Stimulated activated CD8-positive, alpha-beta memory T cell treated with anti-CD3 and anti-CD28 coated beads, Interleukin-12 subunit alpha, Interleukin-12 subunit beta, amount 100 ng/mL, for 1 hour (primary cell): Measurements from ENCODE around the gene ACSF2.

Experiments
- DNase-seq: peaks from one replicate; pipeline ENCODE4 v3.0.0-alpha.2; 2020; ENCODE audit warnings: low read depth

ACSF2 gene

DNA sequence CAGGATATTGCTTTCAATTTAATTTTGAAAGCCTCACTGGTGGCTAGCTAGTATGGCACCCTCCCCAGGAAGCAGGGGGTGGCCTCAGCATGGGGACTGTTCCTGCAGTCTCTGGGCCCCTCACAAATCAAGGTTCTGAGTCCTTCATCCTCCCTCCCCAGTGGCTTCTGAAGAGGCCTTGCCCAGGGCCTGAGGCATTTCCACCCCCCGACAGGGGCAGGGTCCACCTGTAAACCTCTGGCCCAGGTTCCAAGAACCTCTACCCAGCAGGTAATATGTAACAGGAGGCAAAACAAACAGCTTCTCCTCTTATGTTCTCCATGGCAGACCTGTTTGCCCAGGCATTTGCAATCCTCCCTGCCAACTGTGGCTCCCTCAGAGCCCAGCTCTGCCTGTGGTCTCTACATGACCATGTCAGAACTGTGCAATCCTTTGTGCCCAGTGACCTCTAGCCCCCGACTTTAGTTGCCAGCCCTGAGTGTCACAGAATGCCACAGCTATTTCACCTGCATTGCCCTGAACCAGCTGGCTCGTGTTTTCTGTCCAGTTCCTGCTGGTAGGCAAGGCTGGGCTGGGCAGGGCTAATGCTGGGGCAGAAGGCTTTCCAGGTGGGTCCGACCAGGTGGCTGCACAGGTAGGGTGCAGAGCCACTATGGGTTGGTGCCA is 14.3 kb downstream of the ACSF2 start:
- DNase-seq = no peak

DNA sequence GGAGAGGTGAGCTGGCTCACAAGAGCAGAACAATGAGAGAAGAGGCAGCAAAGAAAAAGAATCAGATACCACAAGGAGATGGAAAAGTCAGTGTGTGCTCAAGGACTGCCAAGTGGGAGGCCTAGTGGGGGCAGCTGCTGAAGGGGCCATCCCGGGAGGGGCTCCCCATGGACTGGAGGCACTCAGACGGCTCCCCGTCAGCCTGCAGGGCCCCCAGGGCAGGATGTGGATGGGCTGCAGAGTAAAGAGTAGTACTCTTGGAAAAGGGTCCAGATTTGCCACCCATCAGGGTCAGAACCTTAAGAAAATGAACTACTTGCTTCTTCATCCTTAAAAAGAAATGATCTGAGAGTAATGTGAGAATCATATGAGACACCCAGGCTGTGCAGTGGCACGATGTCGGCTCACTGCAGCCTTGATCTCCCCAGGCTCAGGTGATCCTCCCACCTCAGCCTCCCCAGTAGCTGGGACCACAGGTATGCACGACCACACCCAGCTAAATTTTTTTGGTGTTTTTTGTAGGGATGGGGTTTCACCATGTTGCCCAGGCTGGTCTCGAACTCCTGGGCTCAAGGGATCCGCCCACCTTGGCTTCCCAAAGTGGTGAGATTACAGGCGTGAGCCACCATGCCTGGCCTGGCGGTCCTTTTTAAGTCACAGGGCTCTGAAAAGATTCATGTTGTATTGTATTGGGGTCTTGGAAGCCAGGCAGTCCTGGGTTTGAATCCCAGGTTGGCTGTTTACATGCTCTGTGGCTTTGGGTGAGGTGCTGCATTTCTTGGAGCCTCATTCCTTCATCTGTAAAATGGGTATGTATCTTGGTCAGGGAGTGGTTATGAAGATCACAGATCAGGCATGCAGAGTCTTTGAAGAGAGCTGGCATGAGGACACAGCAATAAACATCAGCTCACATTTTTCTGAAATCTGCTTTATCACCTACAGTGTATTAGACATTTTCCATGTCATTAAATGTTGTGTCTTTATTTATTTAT is 15.1 kb downstream of the ACSF2 start:
- DNase-seq = no peak

DNA sequence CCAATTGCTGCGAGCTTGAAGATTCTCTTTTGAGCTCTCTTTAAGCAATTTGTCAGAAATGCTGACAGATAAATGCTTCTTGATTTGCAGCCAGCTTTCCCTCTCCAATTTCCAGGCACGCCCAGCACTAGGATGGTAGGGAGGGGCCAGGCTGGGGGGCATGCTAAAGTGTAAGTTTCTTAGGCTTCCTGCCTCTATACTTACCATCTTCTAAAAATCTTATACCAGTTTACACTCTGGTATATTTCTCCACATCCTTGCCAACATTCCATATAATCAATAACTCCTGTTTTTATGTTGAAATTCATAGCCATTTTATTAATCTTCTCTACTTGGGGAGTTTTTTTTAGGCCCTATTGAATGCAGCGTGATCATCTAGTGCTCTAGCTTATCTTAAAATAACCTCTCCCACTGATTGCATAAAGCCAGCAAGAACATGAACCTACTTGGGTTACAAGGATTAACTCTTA is 17.5 kb downstream of the ACSF2 start:
- DNase-seq = no peak

DNA sequence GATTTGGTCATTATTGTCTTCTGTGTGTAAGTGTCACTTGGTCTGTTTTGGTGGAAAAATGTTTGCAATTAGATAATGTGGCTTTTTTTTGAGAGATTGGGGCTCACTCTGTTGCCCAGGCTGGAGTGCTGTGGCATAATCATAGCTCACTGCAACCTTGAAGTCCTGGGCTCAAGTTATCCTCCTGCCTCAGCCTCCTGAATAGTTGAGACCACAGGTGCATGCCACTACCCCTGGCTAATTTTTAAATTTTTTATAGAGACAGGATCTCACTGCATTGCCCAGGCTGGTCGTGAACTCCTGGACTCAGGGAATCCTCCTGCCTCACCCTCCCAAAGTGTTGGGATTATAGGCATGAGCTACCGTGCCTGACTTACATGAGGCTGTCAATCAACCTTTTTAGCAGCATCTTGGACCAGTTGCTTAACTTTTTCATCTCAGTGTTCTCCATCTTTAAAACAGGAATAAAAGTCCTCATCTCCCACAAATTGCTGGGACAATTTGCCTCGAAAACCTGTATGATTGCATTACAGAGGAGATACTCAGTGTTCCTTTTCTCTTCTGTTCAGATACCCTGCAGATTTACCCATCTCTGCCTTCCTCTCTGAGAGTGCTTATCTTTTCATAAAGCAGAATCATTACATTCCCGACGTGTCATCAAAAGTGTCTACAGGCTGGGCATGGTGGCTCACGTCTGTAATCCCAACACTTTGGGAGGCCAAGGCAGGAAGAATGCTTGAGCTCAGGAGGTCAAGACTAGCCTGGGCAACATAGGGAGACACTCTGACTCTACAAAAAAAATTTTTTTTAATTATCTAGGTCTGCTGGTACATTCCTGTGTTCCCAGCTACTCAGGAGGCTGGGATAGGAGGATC is 19.1 kb downstream of the ACSF2 start:
- no peak for DNase-seq

DNA sequence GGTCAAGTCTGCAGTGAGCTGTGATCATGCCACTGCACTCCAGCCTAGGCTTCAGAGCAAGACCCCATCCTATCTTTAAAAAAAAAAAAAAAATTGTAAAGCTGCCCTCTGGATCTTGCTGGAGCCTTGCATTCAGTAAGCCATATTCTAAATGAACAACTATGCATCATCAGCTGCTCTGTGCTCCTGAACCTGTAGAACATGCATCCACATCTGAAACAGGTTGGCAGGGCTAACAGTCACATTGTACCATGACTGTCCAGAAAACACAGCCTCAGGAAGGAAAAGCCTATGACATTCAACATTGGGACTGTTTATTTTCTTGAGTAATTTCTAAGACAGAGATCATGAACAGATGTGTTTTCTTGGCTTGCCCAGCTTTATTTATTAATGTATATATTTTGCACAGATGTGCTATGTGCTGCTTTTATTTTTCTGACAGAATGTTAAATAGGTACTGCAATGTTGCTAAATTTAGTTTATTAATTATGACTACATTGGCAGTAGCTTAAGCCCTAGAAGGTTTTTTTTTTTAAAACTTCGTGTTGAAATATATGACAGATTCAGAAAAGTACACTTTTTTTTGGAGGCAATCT is 19.8 kb downstream of the ACSF2 start:
- no peak for DNase-seq

DNA sequence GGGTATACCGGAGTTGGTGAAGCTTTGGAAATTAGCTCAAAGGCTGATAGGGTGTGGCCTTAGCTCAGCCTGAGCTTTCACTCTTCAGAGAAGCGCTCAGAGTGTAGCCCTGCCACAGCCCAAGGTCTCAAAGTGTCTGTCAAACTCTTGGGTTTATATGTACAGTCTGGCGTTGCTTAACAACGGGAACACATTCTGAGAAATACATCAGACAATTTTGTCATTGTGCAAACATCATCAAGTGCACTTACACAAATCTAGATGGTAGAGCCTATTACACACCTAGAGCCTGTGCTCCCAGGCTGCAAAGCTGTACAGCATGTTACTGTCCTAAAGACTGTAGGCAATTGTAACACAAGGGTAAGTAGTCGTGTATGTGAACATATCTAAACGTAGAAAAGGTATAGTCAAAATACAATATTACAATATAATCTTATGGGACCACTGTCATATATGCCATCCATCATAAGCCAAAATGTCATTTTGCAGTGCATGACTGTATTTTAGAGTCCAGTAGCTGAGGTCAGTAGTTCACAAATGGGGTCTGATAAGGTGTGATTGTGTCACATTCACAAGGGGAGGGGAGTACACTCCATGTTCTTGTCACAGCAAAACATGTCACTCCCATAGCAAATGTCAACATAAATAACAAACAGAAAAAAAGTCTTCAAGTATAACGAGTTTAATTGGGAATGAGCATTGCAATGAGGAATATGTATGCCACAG is 22.0 kb downstream of the ACSF2 start:
- no peak for DNase-seq

DNA sequence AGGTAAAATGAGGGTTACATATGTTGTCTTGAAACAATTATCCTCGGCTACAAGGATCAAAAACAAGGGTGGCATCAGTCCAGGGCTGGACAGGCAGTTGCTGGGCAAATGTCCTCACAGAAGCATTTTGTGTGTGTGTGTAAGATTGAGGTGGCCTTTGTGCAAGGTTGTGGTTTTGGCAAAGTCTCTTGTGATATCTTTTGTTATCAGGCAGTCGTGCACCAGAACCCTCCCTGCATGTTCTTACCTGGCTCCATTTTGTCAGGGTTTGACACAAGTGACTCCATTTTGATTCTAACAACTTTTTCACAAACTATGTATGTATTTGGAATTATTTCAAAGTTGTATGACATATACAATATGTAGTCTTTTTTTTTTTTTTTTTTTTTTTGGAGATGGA is 22.6 kb downstream of the ACSF2 start:
- no peak for DNase-seq

DNA sequence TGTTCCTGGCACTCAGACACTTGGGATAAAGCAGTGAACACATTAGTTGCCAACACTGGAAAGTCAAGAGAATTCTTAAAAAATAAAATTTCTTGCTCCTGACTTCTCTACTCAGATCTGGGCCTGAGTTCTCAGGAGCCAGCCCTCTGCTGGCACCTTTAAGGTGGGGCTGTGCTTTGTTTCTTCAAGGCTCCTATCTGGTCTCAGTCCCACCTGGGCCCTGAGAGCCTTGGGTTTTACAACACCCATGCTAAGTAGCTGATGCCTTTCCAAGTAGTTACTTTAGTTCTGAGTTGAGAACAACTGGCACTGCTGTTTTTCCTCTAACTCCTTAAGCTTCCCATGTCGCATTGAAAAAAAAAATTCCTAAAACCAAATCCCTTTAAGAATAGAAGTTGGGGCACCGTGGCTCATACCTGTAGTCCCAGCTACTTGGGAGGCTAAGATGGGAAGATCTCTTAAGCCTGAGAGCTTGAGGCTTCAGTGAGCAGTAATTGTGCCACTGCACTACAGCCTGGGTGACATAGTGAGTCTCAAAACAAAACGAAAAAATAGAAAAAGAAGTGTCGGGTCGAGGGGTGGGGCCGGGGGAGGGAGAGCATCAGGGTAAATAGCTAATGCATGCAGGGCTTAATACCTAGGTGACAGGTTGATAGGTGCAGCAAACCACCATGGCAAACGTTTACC is 26.1 kb downstream of the ACSF2 start:
- no peak for DNase-seq

DNA sequence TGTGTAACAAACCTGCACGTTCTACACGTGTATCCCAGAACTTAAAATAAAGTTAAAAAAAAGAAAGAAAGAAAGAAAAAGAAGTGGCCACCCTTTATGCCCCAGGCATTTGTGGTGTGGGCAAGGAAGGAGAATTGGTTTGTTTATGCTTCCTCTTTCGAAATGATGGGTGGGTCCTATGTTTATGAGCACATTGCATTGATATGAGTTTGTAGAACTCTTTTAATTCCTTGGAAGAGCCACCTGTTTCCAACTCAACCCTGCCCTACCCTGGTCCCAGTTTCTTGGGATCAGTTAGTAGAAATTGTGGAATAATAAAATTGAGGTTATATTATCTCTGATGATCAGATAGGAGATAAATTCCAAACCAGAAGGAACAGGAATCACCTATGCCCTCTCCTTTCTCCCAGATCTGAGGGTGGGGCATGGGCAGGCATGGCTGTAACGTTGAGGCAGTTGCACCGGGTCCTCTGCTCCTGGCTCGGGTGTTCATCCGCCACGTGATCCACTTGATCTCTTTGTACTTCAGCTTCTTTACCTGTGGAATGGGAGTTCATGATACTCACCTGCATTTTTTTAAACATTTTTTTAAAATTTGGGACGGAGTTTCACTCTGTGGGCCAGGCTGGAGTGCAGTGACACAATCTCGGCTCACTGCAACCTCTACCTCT is 26.7 kb downstream of the ACSF2 start:
- DNase-seq = no peak

DNA sequence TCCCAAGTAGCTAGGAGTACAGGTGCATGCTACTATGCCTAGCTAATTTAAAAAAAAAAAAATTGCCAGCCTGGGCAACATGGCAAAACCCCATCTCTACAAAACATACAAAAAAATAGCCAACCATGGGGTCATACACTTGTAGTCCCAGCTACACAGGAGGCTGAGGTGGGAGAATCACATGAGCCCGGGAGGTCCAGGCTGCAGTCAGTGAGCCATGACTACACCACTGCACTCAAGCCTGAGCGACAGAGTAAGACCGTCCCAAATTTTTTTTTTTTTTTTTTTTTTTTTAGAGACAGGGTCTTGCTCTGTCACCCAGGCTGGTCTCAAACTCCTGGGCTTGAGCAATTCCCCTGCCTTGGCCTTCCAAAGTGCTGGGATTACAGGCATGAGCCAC is 27.9 kb downstream of the ACSF2 start:
- no peak for DNase-seq

DNA sequence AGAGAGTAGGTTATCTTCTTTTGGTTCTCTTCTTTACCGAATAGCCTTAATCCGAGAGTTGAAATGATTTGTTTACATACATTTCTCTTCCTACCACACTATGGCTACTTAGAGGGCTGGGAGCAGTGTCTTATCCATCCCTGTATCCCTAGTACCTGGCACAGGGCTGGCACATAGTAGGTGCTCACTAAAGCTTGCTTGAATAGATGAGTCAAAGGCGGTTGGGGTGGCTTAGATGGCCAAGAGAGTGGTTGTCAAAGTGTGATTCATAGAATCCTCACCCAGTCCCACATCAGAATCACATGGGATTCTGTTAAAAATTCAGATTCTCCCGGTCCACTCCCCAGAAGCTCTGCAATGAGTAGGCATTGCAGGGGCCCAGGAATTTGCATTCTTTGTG is 31.6 kb downstream of the ACSF2 start:
- DNase-seq = no peak

DNA sequence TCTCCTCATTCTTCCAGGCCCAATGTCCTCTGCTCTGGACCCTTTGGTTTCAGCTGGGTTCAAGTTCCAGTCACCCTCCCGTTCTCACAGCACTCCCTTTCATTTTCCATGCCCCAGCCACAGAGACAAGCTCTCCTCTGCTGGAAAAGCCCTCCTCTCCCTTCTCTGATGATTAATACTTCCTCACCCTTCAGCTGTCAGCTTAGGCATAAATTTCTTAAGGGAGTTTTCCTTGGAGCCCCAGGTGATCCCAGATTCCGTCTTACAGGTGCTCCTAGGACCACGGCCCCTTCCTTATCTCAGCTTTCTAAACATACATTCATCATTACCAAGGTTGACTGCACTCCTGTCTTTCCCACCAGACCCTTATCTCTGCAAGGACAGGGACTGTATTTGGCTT is 32.3 kb downstream of the ACSF2 start:
- no peak for DNase-seq

DNA sequence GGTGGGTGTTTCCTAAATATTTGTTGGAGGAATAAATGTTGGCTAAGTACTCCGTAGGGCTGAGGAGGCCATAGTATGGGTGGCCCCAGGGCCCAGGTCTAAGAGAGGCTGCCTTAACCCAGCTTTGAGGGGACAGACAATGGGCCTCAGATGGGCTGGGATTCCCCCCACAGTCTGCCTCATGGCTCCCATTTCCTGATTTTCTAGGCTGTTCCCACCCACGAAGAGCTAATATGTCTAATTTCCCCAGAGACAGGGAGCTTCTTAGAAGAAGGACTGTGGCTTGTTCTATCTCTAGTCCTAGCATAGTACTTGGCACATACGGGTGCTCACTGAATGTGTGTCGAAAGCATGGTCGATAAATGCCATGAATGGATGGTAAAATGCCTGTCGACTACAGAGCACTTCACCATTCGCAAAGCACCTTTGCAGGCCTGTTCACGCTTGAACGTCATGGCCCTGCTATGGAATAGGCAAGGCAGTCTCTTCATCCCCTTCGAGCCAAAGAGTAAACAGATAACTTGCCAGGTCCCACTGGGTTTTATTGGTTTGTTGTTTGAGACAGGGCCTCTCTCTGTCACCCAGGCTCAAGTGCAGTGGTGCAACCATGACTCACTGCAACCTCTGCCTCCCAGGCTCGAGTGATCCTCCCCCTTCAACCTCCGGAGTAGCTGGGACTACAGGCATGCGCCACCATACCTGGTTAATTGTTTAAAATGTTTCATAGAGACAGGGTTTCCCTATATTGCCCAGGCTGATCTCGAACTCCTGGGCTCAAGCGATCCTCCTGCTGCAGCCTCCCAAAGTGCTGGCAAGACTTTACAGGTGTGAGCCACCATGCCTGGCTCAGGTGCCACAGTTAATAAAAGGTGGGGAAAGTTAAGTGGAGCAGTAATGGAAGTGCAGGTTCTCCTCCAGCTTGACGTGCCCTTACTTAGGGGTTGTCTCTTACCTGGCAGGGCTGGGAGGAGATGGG is 33.0 kb downstream of the ACSF2 start:
- no peak for DNase-seq

DNA sequence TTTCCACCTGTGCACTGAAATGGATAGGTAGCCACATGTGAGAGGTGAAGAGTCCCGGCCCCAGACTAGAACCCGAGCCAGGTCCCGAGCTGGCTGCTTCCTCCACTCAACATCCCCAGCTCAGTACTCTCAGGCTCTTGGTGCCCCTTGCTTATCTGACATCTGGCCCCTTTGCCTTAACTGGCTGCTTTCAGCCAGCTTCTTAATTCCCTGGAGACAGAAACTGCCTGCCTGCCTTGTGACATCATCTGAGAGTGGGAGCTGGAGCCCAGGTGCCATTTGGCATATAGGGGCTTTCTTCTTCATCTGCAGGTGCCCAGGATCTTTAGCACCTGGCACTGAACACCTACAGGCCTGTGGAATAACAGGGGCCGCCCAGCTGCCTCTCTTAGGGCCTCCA is 33.7 kb downstream of the ACSF2 start:
- DNase-seq = no peak

DNA sequence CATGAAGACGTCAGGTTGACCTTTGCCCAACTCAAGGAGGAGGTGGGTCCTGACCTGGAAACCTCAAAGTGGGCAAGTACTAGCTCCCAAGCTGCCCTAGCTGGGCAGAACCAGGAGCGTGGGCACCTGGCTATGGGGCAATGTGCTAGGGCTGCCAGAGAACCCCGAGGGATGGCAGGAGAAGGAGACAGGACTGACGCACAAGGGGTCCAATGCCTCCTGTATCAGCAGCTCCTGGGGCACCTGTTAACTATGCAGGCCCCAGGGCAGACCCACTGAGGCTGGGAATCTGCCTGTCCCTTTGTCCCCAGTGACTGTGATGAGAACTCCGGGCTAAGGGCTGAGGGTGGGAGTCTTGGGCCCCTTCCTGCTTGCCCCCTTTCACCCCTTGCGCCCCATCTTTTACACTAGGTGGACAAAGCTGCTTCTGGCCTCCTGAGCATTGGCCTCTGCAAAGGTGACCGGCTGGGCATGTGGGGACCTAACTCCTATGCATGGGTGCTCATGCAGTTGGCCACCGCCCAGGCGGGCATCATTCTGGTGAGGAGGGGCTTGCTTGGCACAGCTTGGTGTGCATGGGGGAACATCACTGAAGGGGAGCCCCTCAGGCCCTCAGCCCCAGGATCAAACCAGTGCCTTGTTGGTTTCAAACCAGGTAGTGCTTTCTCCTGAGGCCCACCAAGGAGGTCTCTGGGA is 35.0 kb downstream of the ACSF2 start:
- DNase-seq = no peak

DNA sequence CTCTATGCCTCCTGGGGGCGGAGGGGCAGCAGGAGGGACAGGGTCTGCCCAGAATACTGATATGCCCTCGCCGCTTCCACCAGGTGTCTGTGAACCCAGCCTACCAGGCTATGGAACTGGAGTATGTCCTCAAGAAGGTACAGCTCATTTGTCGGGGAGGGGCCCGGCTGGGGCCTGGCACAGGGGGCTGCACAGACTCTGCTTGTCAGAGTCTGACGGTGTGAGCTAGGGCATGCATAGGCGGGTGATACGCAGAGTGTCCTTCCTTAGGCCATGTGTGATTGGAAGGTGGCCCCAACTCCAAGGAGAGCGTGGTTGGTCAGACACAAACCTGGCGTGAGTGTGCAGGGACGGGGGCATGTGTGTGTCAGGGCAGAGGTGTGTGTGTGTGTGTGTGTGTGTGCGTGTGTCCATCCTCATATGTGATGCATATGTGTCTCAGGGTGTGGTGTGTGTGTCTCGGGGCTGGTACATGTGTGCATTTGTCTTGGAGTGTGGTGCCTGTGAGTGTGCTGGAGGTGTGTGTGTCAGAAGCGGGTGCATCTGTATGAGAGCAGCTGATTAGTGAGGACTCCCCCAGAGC is 35.6 kb downstream of the ACSF2 start:
- no peak for DNase-seq

DNA sequence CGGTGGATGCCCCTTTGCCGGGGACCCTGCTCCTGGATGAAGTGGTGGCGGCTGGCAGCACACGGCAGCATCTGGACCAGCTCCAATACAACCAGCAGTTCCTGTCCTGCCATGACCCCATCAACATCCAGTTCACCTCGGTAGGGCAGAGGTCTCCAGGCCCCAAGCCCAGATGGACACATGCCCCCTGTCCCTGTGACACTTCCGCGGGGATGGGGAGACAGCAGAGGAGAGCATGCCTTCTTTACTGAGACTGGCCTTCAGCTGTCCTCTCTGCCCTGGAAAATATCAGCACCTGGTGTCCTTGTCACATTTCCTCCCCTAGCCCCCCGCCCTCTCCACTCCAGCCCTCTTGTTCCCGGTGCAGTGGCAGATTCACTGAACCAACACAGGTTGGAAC is 36.4 kb downstream of the ACSF2 start:
- no peak for DNase-seq

DNA sequence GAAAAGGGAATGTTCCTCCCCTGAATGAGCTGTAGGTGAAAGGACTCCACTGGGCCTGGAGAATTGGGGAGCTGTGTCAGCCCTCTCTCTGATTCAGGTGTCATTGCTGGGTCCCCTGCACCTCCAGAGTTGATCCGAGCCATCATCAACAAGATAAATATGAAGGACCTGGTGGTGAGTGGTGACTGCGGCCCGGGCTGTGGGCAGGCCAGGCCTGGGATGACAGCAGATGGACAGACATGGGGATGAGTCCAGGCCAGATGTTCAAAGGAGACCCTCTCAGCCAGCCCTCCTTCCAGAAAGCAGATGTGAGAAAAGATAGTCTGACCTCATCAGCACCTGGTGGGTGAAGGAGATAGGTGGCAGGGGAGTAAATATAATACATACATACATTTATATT is 38.1 kb downstream of the ACSF2 start:
- no peak for DNase-seq
